NT2/D1 (cell line): ENCODE data around the gene NOL4L.

ENCODE experiments used
- YY1 ChIP-seq: IDR thresholded peaks from 2 replicates; pipeline ENCODE4 v1.6.1; 2011; ENCODE audit not compliant: insufficient read length, insufficient read depth
- ZNF274 ChIP-seq: IDR thresholded peaks from 2 replicates; pipeline ENCODE4 v1.6.1; 2011; ENCODE audit warnings: mild to moderate bottlenecking, low read depth, low read length

- no peak for TF ChIP-seq YY1
- no peak for TF ChIP-seq ZNF274
These were observed 28.3 kb upstream of the NOL4L start for GRCh38 chr20:32613192-32614053.
